GM18868 (cell line): ENCODE data around the gene C2CD4C.
"Not testable (repeated sequence)": the region's sequence is repeated elsewhere in the genome, so short reads cannot be mapped to it uniquely, and the experiment has no call there.

ENCODE experiments used
- ATAC-seq: cut with Tn5 transposase; IDR thresholded peaks from one replicate; pipeline ENCODE4 v1.9.1; 2021; ENCODE audit warnings: mild to moderate bottlenecking, moderate library complexity; ENCODE audit not compliant: unreplicated experiment

The C2CD4C gene

GRCh38 chr19:439167-439900 lies 30.4 kb upstream of the C2CD4C start:
- ATAC-seq = no peak

GRCh38 chr19:438416-438958 lies 29.5 kb upstream of the C2CD4C start:
- no peak for ATAC-seq

DNA sequence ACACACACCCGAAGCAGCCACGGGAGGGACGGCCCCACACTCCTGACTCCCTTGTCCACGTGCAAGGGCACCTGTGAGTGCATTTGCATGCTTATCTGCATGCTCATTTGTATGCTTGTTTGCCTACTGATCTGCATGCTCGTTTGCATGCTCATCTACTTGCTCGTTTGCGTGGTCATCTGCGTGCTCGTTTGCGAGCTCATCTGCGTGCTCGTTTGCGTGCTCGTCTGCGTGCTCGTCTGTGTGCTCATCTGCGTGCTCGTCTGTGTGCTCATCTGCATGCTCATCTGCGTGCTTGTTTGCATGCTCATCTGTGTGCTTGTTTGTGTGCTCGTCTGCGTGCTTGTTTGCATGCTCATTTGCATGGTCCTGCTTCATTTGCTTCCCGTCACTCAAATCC lies 28.1 kb upstream of the C2CD4C start:
- ATAC-seq = no peak

GRCh38 chr19:436413-436950 lies 27.5 kb upstream of the C2CD4C start:
- ATAC-seq = no peak

- ATAC-seq = no peak
Measured at GRCh38 chr19:435707-436412, 26.9 kb upstream of the C2CD4C start.

DNA sequence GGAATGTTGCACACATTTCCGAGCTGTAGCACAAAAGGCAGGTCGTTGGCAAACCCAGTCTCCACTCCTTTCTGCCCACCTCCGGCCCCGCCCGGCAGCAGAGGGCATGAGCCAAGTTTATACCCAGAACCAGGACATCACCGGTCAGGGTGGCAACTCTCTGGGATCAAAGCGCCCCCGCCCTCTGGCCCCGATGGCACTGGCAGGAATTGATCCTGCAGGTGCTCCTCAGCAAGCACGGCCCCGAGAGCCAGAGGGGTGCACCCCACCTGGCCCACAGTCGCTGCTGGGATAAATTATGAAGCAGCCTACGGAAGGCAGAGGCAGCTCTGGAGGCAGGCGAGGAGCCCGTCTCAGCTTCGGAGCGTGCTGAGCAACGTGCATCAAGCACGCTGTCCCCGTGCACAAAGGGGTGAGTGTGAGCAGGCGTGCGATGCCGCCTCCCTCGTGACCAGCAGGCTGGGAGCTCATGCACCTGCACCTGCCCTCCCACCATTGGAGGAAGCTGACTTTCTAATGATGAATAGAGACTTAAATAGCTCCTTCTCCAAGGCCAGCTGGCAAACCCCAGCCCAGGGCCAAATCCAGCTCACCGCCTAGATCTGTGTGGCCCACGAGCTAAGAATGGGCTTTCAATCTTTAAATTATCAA lies 26.2 kb upstream of the C2CD4C start:
- ATAC-seq = no peak

- no peak for ATAC-seq
Measured at GRCh38 chr19:434152-434960, 25.4 kb upstream of the C2CD4C start.

- ATAC-seq = no peak
Measured at GRCh38 chr19:430701-431100, 21.8 kb upstream of the C2CD4C start.

GRCh38 chr19:428149-428548 lies 19.2 kb upstream of the C2CD4C start:
- ATAC-seq = no peak

DNA sequence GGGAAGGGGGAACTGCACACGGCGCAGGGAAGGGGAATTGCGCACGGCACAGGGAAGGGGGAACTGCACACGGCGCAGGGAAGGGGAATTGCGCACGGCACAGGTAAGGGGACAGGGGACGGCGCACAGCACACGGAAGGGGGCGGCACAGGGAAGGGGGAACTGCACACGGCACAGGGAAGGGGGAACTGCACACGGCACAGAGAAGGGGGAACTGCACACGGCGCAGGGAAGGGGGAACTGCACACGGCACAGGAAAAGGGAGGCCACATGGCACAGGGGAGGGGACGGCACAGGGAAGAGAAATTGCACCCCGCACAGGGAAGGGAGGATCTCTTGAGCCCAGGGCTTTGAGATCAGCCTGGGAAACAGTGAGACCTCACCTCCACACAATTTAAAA lies 18.7 kb upstream of the C2CD4C start:
- not testable (repeated sequence) for ATAC-seq

GRCh38 chr19:426725-427445 lies 17.9 kb upstream of the C2CD4C start:
- ATAC-seq = no peak

- no peak for ATAC-seq
Measured at GRCh38 chr19:425056-425455, 16.1 kb upstream of the C2CD4C start.

DNA sequence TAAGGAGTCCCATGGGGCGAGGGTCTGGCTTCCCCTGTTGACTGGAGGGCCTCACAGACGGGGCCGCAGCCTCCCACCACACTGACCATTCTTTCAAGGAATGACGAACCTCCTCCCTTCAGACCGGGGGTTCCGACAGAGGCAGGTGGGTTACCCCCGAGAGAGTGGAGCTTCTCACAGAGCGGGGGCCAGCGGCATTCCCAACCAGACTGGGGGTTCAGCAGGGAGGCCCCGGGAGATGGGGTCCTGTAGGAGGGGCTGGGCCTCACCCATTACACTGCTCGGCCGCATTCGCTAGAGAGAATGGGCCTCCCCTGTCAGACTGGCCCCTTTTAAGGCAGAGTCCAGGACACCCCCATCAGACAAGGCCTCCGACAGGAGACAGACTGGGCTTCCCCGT lies 15.6 kb upstream of the C2CD4C start:
- no peak for ATAC-seq

DNA sequence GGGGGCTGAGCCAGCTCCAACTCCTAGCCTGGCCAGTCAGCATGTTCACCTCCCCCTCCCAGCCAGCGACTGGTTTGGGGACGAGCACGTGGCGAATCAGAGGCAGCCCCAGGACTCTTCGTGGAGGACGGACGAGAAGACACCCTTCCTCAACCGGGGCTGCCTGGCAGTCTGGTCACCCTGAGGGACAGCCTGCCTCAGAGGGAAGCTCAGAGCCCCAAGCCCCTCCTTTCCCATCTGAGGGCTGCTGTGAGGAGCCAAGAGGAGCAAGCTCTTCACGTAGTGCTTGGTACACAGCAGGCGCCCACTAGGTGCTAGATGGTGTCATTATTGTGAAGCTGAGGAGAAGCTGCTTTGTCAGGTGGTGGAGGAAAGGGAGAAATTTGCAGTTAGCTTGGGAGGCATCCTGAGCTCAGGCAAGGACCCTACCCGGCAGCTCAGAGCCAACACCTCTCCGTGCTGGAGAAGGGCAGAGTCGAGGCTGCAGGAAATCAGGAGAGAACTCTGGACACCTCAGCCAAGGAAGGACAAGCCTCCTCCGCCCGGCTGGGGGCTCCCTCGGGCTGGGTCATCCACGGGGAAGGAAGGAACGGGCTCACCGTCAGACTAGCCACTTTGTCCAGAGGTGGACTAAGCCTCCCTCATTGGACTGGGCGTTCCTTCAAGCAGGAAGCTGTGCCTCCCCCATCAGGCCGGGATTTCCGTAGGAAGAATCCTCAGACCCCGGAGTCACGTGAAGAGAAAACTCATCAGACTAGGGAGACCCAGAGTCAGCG lies 14.9 kb upstream of the C2CD4C start:
- no peak for ATAC-seq

- ATAC-seq = not testable (repeated sequence)
Measured at GRCh38 chr19:422917-423226, 13.9 kb upstream of the C2CD4C start.

- no peak for ATAC-seq
Measured at GRCh38 chr19:422213-422916, 13.4 kb upstream of the C2CD4C start.

DNA sequence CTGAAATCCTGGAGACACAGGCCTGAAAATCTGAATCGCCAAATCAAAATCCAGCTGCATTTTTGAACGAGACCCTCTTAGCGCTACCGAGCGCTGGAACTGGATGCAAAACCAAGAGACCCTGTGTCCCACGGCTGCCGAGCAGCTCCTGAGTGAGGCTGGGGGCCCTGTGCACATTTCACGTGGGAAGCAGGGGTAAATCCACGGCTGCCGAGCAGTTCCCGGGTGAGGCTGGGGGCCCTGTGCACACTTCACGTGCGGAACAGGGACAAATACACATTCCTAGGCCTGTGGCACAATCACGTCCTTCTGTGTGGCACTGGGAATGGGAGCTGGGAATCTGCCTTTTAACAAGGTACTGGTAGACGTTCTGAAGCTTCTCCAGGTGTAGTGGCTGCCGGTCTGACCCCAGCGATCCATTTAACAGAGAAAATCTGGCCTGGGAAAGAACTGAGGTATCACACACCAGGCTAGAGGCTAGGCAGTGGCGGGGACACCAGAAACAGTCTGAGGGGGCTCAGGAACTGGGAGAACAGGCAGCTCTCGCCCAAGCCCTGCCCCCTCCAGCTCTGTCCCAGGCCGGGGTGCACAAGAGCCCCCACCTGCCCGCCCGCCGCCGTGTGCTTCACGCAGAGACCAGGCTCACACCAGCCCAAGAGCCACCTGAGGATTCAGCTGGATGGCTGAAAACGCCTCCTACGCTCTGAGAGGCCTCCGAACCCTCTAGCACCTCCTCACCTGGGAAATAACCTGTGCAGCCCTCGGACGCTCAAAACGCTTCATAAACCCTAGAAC lies 11.0 kb upstream of the C2CD4C start:
- ATAC-seq = no peak
